NOMO-1 (cell line): ENCODE measurements around the gene RYK.
A peak's percentile ranks its signal among the peaks of the same experiment; 100 is the strongest.

Source experiments
- DNase-seq, 2 experiments: peaks; one replicate each; lab custom pipeline; 2025; ENCODE audit not compliant: unreplicated experiment in 2 of 2; lab: John Stamatoyannopoulos, UW

The RYK gene

GRCh38 chr3:134161898-134162615 is 88.6 kb downstream of the RYK start:
- DNase-seq: no peak

GRCh38 chr3:134155446-134155845 is 95.2 kb downstream of the RYK start:
- DNase-seq: no peak

DNA sequence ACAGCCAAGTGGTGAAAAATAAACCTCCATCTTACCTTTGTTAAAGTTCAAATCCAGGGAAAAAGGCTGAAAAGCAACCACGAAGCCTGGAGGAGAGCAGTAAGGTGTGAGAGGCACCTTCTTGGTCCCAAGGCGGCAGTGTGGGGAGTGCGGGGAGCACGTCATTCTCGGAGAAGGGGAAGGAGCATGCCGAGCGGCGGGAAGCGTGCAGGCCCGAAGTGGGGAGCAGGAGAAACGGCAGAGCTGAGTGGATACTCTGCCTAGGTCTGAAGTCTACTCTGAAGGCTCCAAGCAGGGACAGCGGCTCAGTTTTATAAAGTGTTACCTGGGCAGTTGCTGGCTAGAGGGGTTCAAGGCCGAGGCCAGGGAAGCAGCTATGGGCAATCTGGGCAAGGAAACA is 96.9 kb downstream of the RYK start:
- DNase-seq: no peak

DNA sequence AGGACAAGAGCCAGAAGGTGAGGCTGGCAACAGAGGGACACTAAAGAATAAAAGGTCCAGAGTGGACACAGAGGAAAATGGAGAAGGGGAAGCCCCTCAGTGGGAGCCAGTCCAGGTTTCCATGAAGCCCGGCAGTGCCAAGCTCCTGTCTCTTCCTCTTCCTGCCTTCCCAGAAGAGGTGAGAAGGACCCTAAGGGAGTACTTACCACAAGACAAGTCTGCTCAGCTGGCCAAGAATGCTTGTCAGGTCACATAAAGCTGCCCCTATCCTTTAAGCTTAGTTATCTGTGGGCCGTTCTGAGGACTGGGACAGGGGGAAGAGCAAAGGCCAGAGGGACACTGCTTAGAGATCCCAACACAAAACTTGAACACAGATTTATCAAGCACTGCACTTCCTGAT is 100.2 kb downstream of the RYK start:
- DNase-seq: no peak

GRCh38 chr3:134149286-134149685 is 101.4 kb downstream of the RYK start:
- DNase-seq: no peak

- DNase-seq: no peak
These were observed 102.1 kb downstream of the RYK start for GRCh38 chr3:134148534-134148933.

DNA sequence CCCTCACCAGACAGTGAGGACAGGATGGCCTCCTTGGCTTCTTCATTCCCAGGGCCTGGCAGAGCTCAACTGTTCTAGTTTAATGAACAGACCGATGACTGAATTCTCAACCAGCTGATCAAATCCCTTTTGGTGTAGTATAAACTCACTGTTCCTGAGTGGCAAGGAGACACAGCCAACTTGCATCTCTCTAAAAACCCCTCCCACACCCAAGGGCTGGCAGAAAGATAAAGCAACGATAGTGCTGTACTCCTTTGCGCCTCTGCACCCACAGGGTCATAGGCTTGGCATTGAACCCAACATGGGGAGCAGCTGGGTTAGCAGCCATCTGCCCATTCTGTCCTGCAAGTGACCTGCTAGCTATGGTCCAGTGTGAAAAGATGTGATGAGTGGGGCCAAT is 103.2 kb downstream of the RYK start:
- no peak for DNase-seq

- DNase-seq: no peak
These were observed 104.0 kb downstream of the RYK start for GRCh38 chr3:134146666-134147065.

DNA sequence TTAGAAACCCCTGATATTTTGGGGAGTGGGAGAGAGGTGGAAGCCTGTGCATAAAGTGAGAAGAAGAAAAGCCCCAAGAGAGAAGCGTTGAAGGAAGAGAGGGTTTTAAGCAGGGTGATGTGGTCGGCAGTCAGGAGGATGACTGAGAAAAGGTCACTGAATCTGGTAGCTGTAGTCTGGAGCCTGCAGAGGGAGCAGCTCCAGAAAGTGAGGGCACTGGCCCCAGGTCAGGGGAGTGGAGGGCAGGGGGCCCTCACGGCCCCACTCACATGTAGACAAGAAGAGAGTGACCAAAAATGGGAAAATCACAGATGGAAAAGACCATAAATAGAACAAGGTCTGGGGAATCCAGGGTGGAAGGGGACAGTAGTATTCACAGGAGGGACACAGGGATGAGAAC is 105.5 kb downstream of the RYK start:
- no peak for DNase-seq

DNA sequence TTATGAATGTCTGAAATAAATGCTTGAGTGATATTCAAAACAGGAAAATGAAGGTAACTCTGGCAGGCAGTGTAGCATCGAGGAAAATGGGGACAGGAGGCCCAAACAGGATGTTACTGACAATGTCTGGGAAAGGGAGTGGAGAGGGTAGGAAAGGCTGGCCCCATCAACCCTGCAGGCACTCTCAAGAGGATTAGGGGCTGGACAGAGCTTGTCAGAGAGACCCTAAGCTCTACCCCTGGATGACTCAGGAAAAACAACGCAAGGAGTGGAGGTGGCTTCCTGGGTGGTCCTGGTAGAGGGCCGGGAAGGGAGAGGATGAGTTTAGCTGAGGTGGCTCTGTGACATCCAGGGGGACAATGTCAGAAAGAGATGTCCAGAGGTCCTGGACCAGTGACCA is 106.0 kb downstream of the RYK start:
- DNase-seq: no peak

GRCh38 chr3:134143828-134144401 is 106.7 kb downstream of the RYK start:
- DNase-seq: no peak

GRCh38 chr3:134136604-134137003 is 114.1 kb downstream of the RYK start:
- DNase-seq: peak; percentile 75 to 76

- DNase-seq: no peak
These were observed 115.8 kb downstream of the RYK start for GRCh38 chr3:134134698-134135415.

GRCh38 chr3:134134240-134134639 is 116.4 kb downstream of the RYK start:
- no peak for DNase-seq

- DNase-seq: no peak
These were observed 117.7 kb downstream of the RYK start for GRCh38 chr3:134132961-134133360.

DNA sequence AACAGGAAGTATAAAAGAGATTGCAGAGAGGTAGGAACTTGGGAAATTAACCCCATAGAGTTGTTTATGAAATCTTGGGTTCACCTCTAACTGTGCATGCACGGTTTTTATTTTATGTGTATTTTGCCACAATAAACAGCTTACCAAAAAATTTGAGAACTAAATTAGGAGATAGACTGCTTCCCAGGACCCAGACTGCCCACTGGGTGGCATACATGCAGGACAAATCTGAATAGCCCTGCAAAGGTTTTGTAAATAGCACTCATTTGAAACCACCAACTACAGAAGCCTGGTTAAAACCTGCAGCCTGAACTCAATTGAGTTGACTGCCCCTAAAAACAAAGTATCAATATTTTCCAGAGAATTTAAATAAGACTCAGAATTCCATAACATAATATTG is 124.5 kb downstream of the RYK start:
- peak in 1 of 2 experiments; percentile 8 for DNase-seq

DNA sequence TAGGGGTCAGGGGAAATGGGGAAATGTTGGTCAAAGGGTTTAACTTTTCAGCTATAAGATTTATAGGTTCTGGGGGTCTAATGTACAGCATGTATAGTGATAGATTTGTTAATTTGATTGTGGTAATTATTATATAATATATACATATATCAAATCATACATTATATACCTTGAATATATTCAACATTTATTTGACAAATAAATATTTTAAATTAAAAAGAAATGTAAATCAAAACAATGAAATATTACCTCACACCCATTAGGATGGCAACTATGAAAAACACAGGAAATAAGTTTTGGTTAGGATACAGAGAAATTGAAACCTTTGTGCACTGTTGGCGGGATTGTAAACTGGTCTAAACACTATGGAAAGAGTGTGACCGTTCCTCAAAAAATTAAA is 135.9 kb downstream of the RYK start:
- DNase-seq: no peak

- no peak for DNase-seq
These were observed 139.0 kb downstream of the RYK start for GRCh38 chr3:134111616-134112015.

GRCh38 chr3:134110963-134111362 is 139.7 kb downstream of the RYK start:
- no peak for DNase-seq
